Measurements from ENCODE around the gene BPHL.

The BPHL gene

DNA sequence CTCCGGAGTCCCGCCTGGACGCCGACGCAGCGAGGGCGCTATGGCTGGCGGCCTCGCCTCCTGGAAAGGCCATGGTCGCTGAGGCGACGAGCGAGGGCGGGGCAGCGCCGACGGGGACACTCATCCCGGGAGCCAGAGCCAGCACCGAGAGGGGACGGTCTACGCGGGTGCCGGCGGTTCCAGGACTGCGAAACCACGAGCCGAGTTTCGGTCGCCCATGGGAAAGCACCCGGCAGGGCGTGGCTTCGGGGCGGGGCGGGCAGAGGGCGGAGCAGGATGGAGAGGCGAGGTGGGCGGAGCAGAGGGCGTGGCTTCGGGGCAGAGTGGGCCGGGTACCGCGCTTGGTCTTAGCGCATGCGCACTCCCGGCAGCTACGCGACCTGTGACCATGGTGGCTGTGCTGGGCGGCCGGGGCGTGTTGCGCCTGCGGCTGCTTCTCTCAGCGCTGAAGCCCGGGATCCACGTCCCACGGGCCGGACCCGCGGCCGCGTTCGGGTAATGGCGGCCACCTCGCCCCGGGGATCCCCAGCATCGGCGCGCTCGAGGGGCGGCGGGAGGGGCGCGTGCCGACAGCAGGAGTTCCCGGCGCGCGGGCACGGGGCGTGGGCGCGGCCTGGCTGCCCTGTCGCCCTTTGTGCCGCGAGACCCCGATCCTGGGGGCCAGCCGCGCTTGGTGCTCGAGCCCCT lies at the start of gene BPHL:
BPHL (plus strand) TSS at position 359 of the 687 bp plus-strand sequence; CDS start at position 389, 30 bp downstream.
- Histone ChIP-seq H3K4me1 (ENCODE audit: low read length) (peaks cover 12% of the 10 kb centered on the region), H3K27ac (ENCODE audit: low read length) (peak within 1 kb of the TSS; percentile 78), H3K79me2 (ENCODE audit: low read length) (no peaks in the 10 kb centered on the region), H3K27me3 (ENCODE audit: low read depth, low read length) (no peaks in the 10 kb centered on the region), H4K20me1 (ENCODE audit: insufficient read depth, low read length) (no peaks in the 10 kb centered on the region), H3K4me3 (ENCODE audit: low read length) (peak within 1 kb of the TSS; percentile 93), H2AFZ (ENCODE audit: low read depth, low read length) (peak within 1 kb of the TSS; percentile 78), H3K9me3 (ENCODE audit: insufficient read depth, low read length) (no peaks in the 10 kb centered on the region), H3K36me3 (replicated peaks; ENCODE audit: low read depth, low read length) (no peaks in the 10 kb centered on the region), H3K9ac (ENCODE audit: low read length) (peak within 1 kb of the TSS; percentile 78), H3K4me2 (ENCODE audit: low read length) (peak within 1 kb of the TSS; percentile 85)
- TF ChIP-seq EZH2phosphoT487 (IDR thresholded peaks at IDR 0.05; ENCODE audit: low read depth) (no peak), CTCF (IDR thresholded peaks at IDR 0.05; ENCODE audit: low read depth, low read length) (no peak)

DNA sequence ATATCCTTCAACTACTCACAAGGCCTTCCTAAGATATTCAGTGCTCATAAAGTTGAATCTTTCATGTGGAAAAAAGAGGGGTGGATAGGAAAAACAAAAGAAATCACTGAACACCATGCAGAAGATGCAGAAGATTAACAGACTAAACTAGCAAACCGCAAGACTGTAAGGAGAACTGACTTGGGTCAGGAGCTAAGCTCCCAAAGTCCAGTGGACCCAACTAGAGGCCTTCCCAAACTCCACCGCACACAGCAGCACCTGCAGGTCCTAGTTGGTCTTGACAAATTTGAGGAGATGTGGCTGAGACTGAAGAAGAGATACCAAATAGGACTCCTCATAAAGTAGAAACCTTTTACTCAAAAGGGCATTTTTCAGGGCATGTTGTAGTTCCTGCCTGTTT lies 46.9 kb upstream of the BPHL start:
- H3K4me1 ChIP-seq (ENCODE audit: low read length) = peaks cover 9% of the 10 kb centered on the region; the same call in 1 of the 2 replicates
- H3K79me2 ChIP-seq (ENCODE audit: low read length) = peaks cover 17% of the 10 kb centered on the region
- no peaks in the 10 kb centered on the region for H3K27me3 ChIP-seq (ENCODE audit: low read depth, low read length)
- no peaks in the 10 kb centered on the region for H4K20me1 ChIP-seq (ENCODE audit: insufficient read depth, low read length)
- H3K9me3 ChIP-seq (ENCODE audit: insufficient read depth, low read length) = no peaks in the 10 kb centered on the region
- H3K9ac ChIP-seq (ENCODE audit: low read length) = no peak overlapping the region
- no peak overlapping the region for H2AFZ ChIP-seq (ENCODE audit: low read depth, low read length)
- TF ChIP-seq CTCF (IDR thresholded peaks at IDR 0.05; ENCODE audit: low read depth, low read length) = no peak
- TF ChIP-seq EZH2phosphoT487 (IDR thresholded peaks at IDR 0.05; ENCODE audit: low read depth) = no peak
- no peak overlapping the region for H3K27ac ChIP-seq (ENCODE audit: low read length)
- H3K36me3 ChIP-seq (replicated peaks; ENCODE audit: low read depth, low read length) = no peaks in the 10 kb centered on the region
- no peak overlapping the region for H3K4me2 ChIP-seq (ENCODE audit: low read length)
- no peak overlapping the region for H3K4me3 ChIP-seq (ENCODE audit: low read length)

- Histone ChIP-seq H4K20me1 (ENCODE audit: insufficient read depth, low read length) (no peaks in the 10 kb centered on the region), H3K4me1 (ENCODE audit: low read length) (peaks cover 9% of the 10 kb centered on the region; the same call in 1 of the 2 replicates), H3K27me3 (ENCODE audit: low read depth, low read length) (no peaks in the 10 kb centered on the region), H3K9me3 (ENCODE audit: insufficient read depth, low read length) (no peaks in the 10 kb centered on the region), H3K9ac (ENCODE audit: low read length) (no peak overlapping the region), H3K27ac (ENCODE audit: low read length) (no peak overlapping the region), H3K79me2 (ENCODE audit: low read length) (peaks cover 17% of the 10 kb centered on the region), H3K4me2 (ENCODE audit: low read length) (no peak overlapping the region), H3K36me3 (replicated peaks; ENCODE audit: low read depth, low read length) (no peaks in the 10 kb centered on the region), H2AFZ (ENCODE audit: low read depth, low read length) (no peak overlapping the region), H3K4me3 (ENCODE audit: low read length) (no peak overlapping the region)
- TF ChIP-seq CTCF (IDR thresholded peaks at IDR 0.05; ENCODE audit: low read depth, low read length) = no peak
- TF ChIP-seq EZH2phosphoT487 (IDR thresholded peaks at IDR 0.05; ENCODE audit: low read depth) = no peak
These were observed 45.7 kb upstream of the BPHL start for GRCh38 chr6:3072798-3073197.

DNA sequence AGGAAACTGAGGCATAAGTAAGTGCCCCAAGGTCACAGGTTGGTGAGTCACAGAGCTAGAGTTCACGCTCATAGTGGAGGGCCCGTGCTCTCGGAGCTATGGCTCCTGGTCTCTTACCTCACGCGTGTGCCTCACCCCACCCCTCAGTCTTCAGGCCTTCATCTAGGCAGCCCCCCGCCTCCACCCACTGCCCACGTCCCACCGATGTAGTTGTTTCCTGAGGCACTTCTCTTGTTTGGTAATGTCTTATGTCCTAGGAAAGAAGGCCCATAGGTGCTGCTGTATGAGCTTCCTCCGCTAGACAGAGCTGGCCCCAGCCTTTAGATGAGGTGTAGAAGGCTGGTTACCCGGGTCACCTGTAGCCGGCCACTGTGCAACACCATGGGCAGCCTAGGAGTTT lies 45.1 kb upstream of the BPHL start:
- no peaks in the 10 kb centered on the region for H3K36me3 ChIP-seq (replicated peaks; ENCODE audit: low read depth, low read length)
- H3K4me2 ChIP-seq (ENCODE audit: low read length) = no peak overlapping the region
- no peak overlapping the region for H3K9ac ChIP-seq (ENCODE audit: low read length)

More for the DNA sequence above, 45.1 kb upstream of the BPHL start:
- no peaks in the 10 kb centered on the region for H3K27me3 ChIP-seq (ENCODE audit: low read depth, low read length)
- peaks cover 17% of the 10 kb centered on the region for H3K79me2 ChIP-seq (ENCODE audit: low read length)
- H3K4me1 ChIP-seq (ENCODE audit: low read length) = peaks cover 9% of the 10 kb centered on the region; the same call in 1 of the 2 replicates
- no peak overlapping the region for H3K4me3 ChIP-seq (ENCODE audit: low read length)
- H2AFZ ChIP-seq (ENCODE audit: low read depth, low read length) = no peak overlapping the region
- no peaks in the 10 kb centered on the region for H4K20me1 ChIP-seq (ENCODE audit: insufficient read depth, low read length)
- H3K9me3 ChIP-seq (ENCODE audit: insufficient read depth, low read length) = no peaks in the 10 kb centered on the region
- TF ChIP-seq EZH2phosphoT487 (IDR thresholded peaks at IDR 0.05; ENCODE audit: low read depth) (no peak), CTCF (IDR thresholded peaks at IDR 0.05; ENCODE audit: low read depth, low read length) (no peak)
- H3K27ac ChIP-seq (ENCODE audit: low read length) = no peak overlapping the region
